ENCODE data around the gene SP1.
"Not testable (repeated sequence)": the region's sequence is repeated elsewhere in the genome, so short reads cannot be mapped to it uniquely, and the experiment has no call there.

Gene SP1

GRCh38 chr12:53380104-53380793 is at the start of gene SP1:
Gene SP1 (plus strand): TSS chr12:53380176. CDS start chr12:53380292, 116 bp downstream.
- in situ Hi-C loops (cut with HindIII; ENCODE audit: low sequenced_read_pairs): no loop called here

GRCh38 chr12:53330671-53331070 is 49.3 kb upstream of the SP1 start:
- in situ Hi-C loops (cut with HindIII; ENCODE audit: low sequenced_read_pairs): no loop called here

- in situ Hi-C loops (cut with HindIII; ENCODE audit: low sequenced_read_pairs): not testable (repeated sequence)
Measured at GRCh38 chr12:53332339-53332738, 47.6 kb upstream of the SP1 start.

- in situ Hi-C loops (cut with HindIII; ENCODE audit: low sequenced_read_pairs): no loop called here
Measured at GRCh38 chr12:53332744-53333143, 47.2 kb upstream of the SP1 start.

GRCh38 chr12:53333289-53333688 is 46.7 kb upstream of the SP1 start:
- in situ Hi-C loops (cut with HindIII; ENCODE audit: low sequenced_read_pairs): no loop called here

- in situ Hi-C loops (cut with HindIII; ENCODE audit: low sequenced_read_pairs): no loop called here
Measured at GRCh38 chr12:53333845-53334244, 46.1 kb upstream of the SP1 start.

- in situ Hi-C loops (cut with HindIII; ENCODE audit: low sequenced_read_pairs): no loop called here
Measured at GRCh38 chr12:53334822-53335221, 45.2 kb upstream of the SP1 start.

- in situ Hi-C loops (cut with HindIII; ENCODE audit: low sequenced_read_pairs): no loop called here
Measured at GRCh38 chr12:53336181-53336681, 43.7 kb upstream of the SP1 start, which contains the start of gene SP7. Gene SP7 (minus strand): TSS chr12:53336354. CDS start chr12:53335646, 708 bp downstream.

- in situ Hi-C loops (cut with HindIII; ENCODE audit: low sequenced_read_pairs): no loop called here
Measured at GRCh38 chr12:53338017-53338416, 42.0 kb upstream of the SP1 start.

- in situ Hi-C loops (cut with HindIII; ENCODE audit: low sequenced_read_pairs): no loop called here
Measured at GRCh38 chr12:53338916-53339315, 41.1 kb upstream of the SP1 start.

- in situ Hi-C loops (cut with HindIII; ENCODE audit: low sequenced_read_pairs): loop anchor here (5.0 to 10.0 kb wide), 2 partner anchors 82 to 164 kb away; partner anchors contain the start of genes AMHR2, NPFF and TARBP2
Measured at GRCh38 chr12:53340398-53340797, 39.6 kb upstream of the SP1 start.

GRCh38 chr12:53343449-53343848 is 36.5 kb upstream of the SP1 start:
- in situ Hi-C loops (cut with HindIII; ENCODE audit: low sequenced_read_pairs): loop anchor here (5.0 to 10.0 kb wide), 2 partner anchors 79 to 161 kb away; partner anchors contain the start of genes AMHR2, NPFF and TARBP2

- in situ Hi-C loops (cut with HindIII; ENCODE audit: low sequenced_read_pairs): loop anchor here (5.0 to 10.0 kb wide), 2 partner anchors 78 to 161 kb away; partner anchors contain the start of genes AMHR2, NPFF and TARBP2
Measured at GRCh38 chr12:53343969-53344368, 36.0 kb upstream of the SP1 start.

- in situ Hi-C loops (cut with HindIII; ENCODE audit: low sequenced_read_pairs): loop anchor here (5.0 to 10.0 kb wide), 2 partner anchors 78 to 160 kb away; partner anchors contain the start of genes AMHR2, NPFF and TARBP2
Measured at GRCh38 chr12:53344487-53344823, 35.5 kb upstream of the SP1 start.

- in situ Hi-C loops (cut with HindIII; ENCODE audit: low sequenced_read_pairs): loop anchor here (5.0 to 10.0 kb wide), 2 partner anchors 77 to 160 kb away; partner anchors contain the start of genes AMHR2, NPFF and TARBP2
Measured at GRCh38 chr12:53344824-53345485, 35.0 kb upstream of the SP1 start.

GRCh38 chr12:53345486-53346188 is 34.3 kb upstream of the SP1 start:
- in situ Hi-C loops (cut with HindIII; ENCODE audit: low sequenced_read_pairs): loop anchor here (10.0 kb wide), 1 partner anchor 159 kb away; the partner anchor contains the start of genes NPFF and TARBP2

GRCh38 chr12:53346491-53346890 is 33.5 kb upstream of the SP1 start:
- in situ Hi-C loops (cut with HindIII; ENCODE audit: low sequenced_read_pairs): loop anchor here (10.0 kb wide), 1 partner anchor 158 kb away; the partner anchor contains the start of genes NPFF and TARBP2

GRCh38 chr12:53347905-53348304 is 32.1 kb upstream of the SP1 start:
- in situ Hi-C loops (cut with HindIII; ENCODE audit: low sequenced_read_pairs): loop anchor here (10.0 kb wide), 1 partner anchor 157 kb away; the partner anchor contains the start of genes NPFF and TARBP2

- in situ Hi-C loops (cut with HindIII; ENCODE audit: low sequenced_read_pairs): no loop called here
Measured at GRCh38 chr12:53352331-53353256, 27.4 kb upstream of the SP1 start.

- in situ Hi-C loops (cut with HindIII; ENCODE audit: low sequenced_read_pairs): no loop called here
Measured at GRCh38 chr12:53353257-53353655, 26.7 kb upstream of the SP1 start.
